IMR-90 (cell line): Measurements from ENCODE around the gene SPOUT1. TPM values are rescaled to one million over a fixed set of nuclear protein-coding genes. Genes with fewer than 3 reads are reported as not detected.

Source experiments
- ATAC-seq: fragments of 200-7000 bp; cut with Tn5 transposase; 2 replicates; pipeline ENCODE4 v1.9.1; 2020; ENCODE audit warnings: low read depth, mild to moderate bottlenecking, moderate library complexity
- BruUV-seq: library from RNA; stranded (reverse); fragments of 400-500 nt; replicated peaks from 2 replicates; lab custom pipeline; 2021; lab: Mats Ljungman, UMichigan
- CTCF ChIA-PET: fragments of 300-600 bp; formaldehyde crosslinking; extraction: SDS; loops from one replicate; lab custom pipeline; 2021; ENCODE audit warnings: antibody characterized with exemption; lab: Yijun Ruan, JAX
- POLR2A ChIA-PET: fragments of 300-600 bp; sonication (Branson Sonifier 250); formaldehyde crosslinking; loops from one replicate; lab custom pipeline; 2022; ENCODE audit warnings: antibody characterized with exemption; ENCODE audit not compliant: unreplicated experiment; lab: Charles Lee
- DNase-seq: peaks from one replicate; pipeline ENCODE4 v3.0.0; 2013
- H2AFZ ChIP-seq: replicated peaks from 2 replicates; pipeline ENCODE3; 2013; ENCODE audit warnings: low read length, mild to moderate bottlenecking; ENCODE audit not compliant: poor library complexity
- H2AK5ac ChIP-seq: 2 replicates; pipeline ENCODE4 v1.6.1; 2013; ENCODE audit warnings: low read depth, low read length, inconsistent platforms
- H2AK9ac ChIP-seq: replicated peaks from 2 replicates; pipeline ENCODE3; 2013; ENCODE audit warnings: mild to moderate bottlenecking, low read depth, low read length, moderate library complexity; ENCODE audit not compliant: poor library complexity
- H2BK120ac ChIP-seq: 2 replicates; pipeline ENCODE4 v1.6.1; 2013; ENCODE audit warnings: low read depth, low read length, inconsistent platforms
- H2BK15ac ChIP-seq: 3 replicates; pipeline ENCODE4 v1.6.1; 2013; ENCODE audit warnings: low read depth, low read length, inconsistent platforms
- H2BK20ac ChIP-seq: 2 replicates; pipeline ENCODE4 v1.6.1; 2013; ENCODE audit warnings: low read depth, mild to moderate bottlenecking, inconsistent platforms, low read length, moderate library complexity
- H2BK5ac ChIP-seq: 2 replicates; pipeline ENCODE4 v1.6.1; 2013; ENCODE audit warnings: mild to moderate bottlenecking, low read depth, low read length, inconsistent platforms; ENCODE audit not compliant: poor library complexity, severe bottlenecking
- H3K14ac ChIP-seq: replicated peaks from 2 replicates; pipeline ENCODE4 v1.6.1; 2013; ENCODE audit warnings: low read depth, low read length, inconsistent platforms
- H3K18ac ChIP-seq: 2 replicates; pipeline ENCODE4 v1.6.1; 2013; ENCODE audit warnings: low read depth, low read length, control low read depth
- H3K23ac ChIP-seq: 2 replicates; pipeline ENCODE4 v1.6.1; 2013; ENCODE audit warnings: low read depth, low read length, inconsistent platforms
- H3K27ac ChIP-seq: 2 replicates; pipeline ENCODE4 v1.5.1; 2013; ENCODE audit warnings: mild to moderate bottlenecking, control low read depth, low read length; ENCODE audit not compliant: insufficient read depth
- H3K27me3 ChIP-seq: 2 replicates; pipeline ENCODE4 v1.6.1; 2013; ENCODE audit warnings: low read length; ENCODE audit not compliant: control insufficient read depth, insufficient read depth
- H3K36me3 ChIP-seq: 2 replicates; pipeline ENCODE4 v1.6.1; 2013; ENCODE audit warnings: low read length, mixed read lengths; ENCODE audit not compliant: control insufficient read depth, insufficient read depth
- H3K4ac ChIP-seq: 2 replicates; pipeline ENCODE4 v1.6.1; 2013; ENCODE audit warnings: low read depth, low read length, inconsistent platforms
- H3K4me1 ChIP-seq: 2 replicates; pipeline ENCODE4 v1.6.1; 2013; ENCODE audit warnings: low read length, mixed read lengths; ENCODE audit not compliant: control insufficient read depth, insufficient read depth
- H3K4me2 ChIP-seq: 2 replicates; pipeline ENCODE4 v1.6.1; 2013; ENCODE audit warnings: low read depth, mild to moderate bottlenecking, control low read depth, low read length, moderate library complexity
- H3K4me3 ChIP-seq: 2 replicates; pipeline ENCODE4 v1.5.1; 2013; ENCODE audit warnings: low read depth, mild to moderate bottlenecking, control low read depth, low read length, moderate library complexity; ENCODE audit not compliant: insufficient read depth
- H3K56ac ChIP-seq: 2 replicates; pipeline ENCODE4 v1.6.1; 2013; ENCODE audit warnings: low read length, inconsistent platforms; ENCODE audit not compliant: insufficient read depth; ENCODE audit errors: extremely low read depth
- H3K79me1 ChIP-seq, 2 experiments: 2 replicates each; pipeline ENCODE4 v1.6.1; 2013; ENCODE audit warnings: low read length in 2 of 2, inconsistent platforms in 1 of 2, low read depth in 1 of 2
- H3K9ac ChIP-seq: 2 replicates; pipeline ENCODE4 v1.6.1; 2013; ENCODE audit warnings: low read depth, low read length, control low read depth
- H3K9me1 ChIP-seq: 2 replicates; pipeline ENCODE4 v1.6.1; 2013; ENCODE audit warnings: low read length, inconsistent platforms; ENCODE audit not compliant: insufficient read depth
- H3K9me3 ChIP-seq: 2 replicates; pipeline ENCODE4 v1.6.1; 2013; ENCODE audit warnings: low read length; ENCODE audit not compliant: control insufficient read depth, insufficient read depth
- H4K20me1 ChIP-seq: 2 replicates; pipeline ENCODE4 v1.6.1; 2013; ENCODE audit warnings: low read length, inconsistent platforms; ENCODE audit not compliant: insufficient read depth
- H4K5ac ChIP-seq: 2 replicates; pipeline ENCODE4 v1.6.1; 2013; ENCODE audit warnings: mild to moderate bottlenecking, low read depth, low read length, control low read depth
- H4K8ac ChIP-seq, 2 experiments: 2 replicates each; pipeline ENCODE4 v1.6.1; 2013; ENCODE audit warnings: low read depth in 2 of 2, low read length in 2 of 2, control low read depth in 1 of 2, inconsistent platforms in 1 of 2
- H4K91ac ChIP-seq: 2 replicates; pipeline ENCODE4 v1.6.1; 2013; ENCODE audit warnings: low read depth, low read length, inconsistent platforms; ENCODE audit not compliant: insufficient read depth
- BHLHE40 ChIP-seq: fragments of 150-350 bp; IDR thresholded peaks from 2 replicates; pipeline ENCODE4 v1.6.1; 2016; ENCODE audit warnings: mild to moderate bottlenecking, low read depth, low read length
- CEBPB ChIP-seq: IDR thresholded peaks from 2 replicates; pipeline ENCODE4 v1.6.1; 2012; ENCODE audit warnings: low read depth, low read length, improper control_type of control experiment
- CTCF ChIP-seq: conservative IDR thresholded peaks from 2 replicates; pipeline ENCODE4 v1.5.1; 2012; ENCODE audit warnings: mild to moderate bottlenecking, low read depth, low read length, improper control_type of control experiment
- ELK1 ChIP-seq: fragments of 150-350 bp; IDR thresholded peaks from 2 replicates; pipeline ENCODE4 v1.6.1; 2016; ENCODE audit warnings: low read depth, mild to moderate bottlenecking, low read length, moderate library complexity, borderline replicate concordance
- FOS ChIP-seq: fragments of 150-350 bp; IDR thresholded peaks from 2 replicates; pipeline ENCODE4 v1.6.1; 2016; ENCODE audit warnings: low read depth, low read length
- MAZ ChIP-seq: IDR thresholded peaks from 2 replicates; pipeline ENCODE4 v1.6.1; 2012; ENCODE audit warnings: low read depth, mild to moderate bottlenecking, low read length, improper control_type of control experiment, moderate library complexity, borderline replicate concordance
- NFE2L2 ChIP-seq: fragments of 150-350 bp; IDR thresholded peaks from 2 replicates; pipeline ENCODE4 v1.6.1; 2016; ENCODE audit warnings: low read depth, mild to moderate bottlenecking, low read length
- POLR2A ChIP-seq: IDR thresholded peaks from 2 replicates; pipeline ENCODE4 v1.6.1; 2012; ENCODE audit warnings: mild to moderate bottlenecking, low read depth, low read length
- RCOR1 ChIP-seq: IDR thresholded peaks from 2 replicates; pipeline ENCODE4 v1.6.1; 2012; ENCODE audit warnings: mild to moderate bottlenecking, low read length, improper control_type of control experiment; ENCODE audit not compliant: insufficient replicate concordance
- SMC3 ChIP-seq: fragments of 150-350 bp; IDR thresholded peaks from 2 replicates; pipeline ENCODE4 v1.6.1; 2016; ENCODE audit warnings: low read depth, mild to moderate bottlenecking, antibody characterized with exemption, low read length, moderate library complexity
- USF2 ChIP-seq: fragments of 150-350 bp; IDR thresholded peaks from 2 replicates; pipeline ENCODE4 v1.6.1; 2017; ENCODE audit warnings: mild to moderate bottlenecking, antibody characterized with exemption, low read length, low read depth
- WGBS, 2 experiments: methylation state at CpG; one replicate each; pipeline versions ENCODE4 v1.1.5 to v1.1.7; 2013; ENCODE audit warnings: missing lambda C conversion rate in 2 of 2; ENCODE audit not compliant: insufficient read length in 1 of 2; ENCODE audit errors: extremely low coverage in 2 of 2; 5-methylcytosine and 5-hydroxymethylcytosine counted together
- dilution Hi-C: fragments of 300-500 bp; cut with HindIII; formaldehyde crosslinking; loops from one replicate; pipeline ENCODE4 v1.14.3; 2018; ENCODE audit warnings: low sequenced_read_pairs; ENCODE audit not compliant: unreplicated experiment
- in situ Hi-C: fragments of 300-500 bp; cut with MboI; formaldehyde crosslinking; loops from 3 replicates; pipeline ENCODE4 v1.14.3; 2019; ENCODE audit warnings: low sequenced_read_pairs, inconsistent platforms, mixed read lengths
- intact Hi-C: fragments of 100-400 bp; cut with micrococcal nuclease; formaldehyde crosslinking; loops from 2 replicates; pipeline ENCODE4 v1.10.0; 2022
- polyA plus RNA-seq, 3 experiments: library from polyadenylated mRNA; depleted of rRNA; stranded (reverse); fragments of >200 nt; gene quantifications; 2 replicates each; pipeline ENCODE4 v1.2.3, GENCODE V29; 2012; ENCODE audit warnings: low replicate concordance in 1 of 3
- total RNA-seq: library from RNA; depleted of rRNA; stranded (reverse); fragments of >200 nt; gene quantifications from 2 replicates; pipeline ENCODE4 v1.2.3, GENCODE V29; 2012

SPOUT1 gene
- total and polyA plus RNA-seq, 2 of the 4 experiments (the other 2 are of a cell fraction): 17.9 to 27.8 TPM

GRCh38 chr9:128870128-128870940, 40.7 kb upstream of the SPOUT1 start:
- ATAC-seq (no peak), DNase-seq (no peak)
- no peak overlapping the region for H2AK5ac ChIP-seq
- no peak overlapping the region for H2BK5ac ChIP-seq
- no peaks in the 10 kb centered on the region for H3K27me3 ChIP-seq
- no peaks in the 10 kb centered on the region for H3K9me1 ChIP-seq
- H4K91ac ChIP-seq: no peak overlapping the region
- no peak overlapping the region for H4K5ac ChIP-seq
- no TSS peak for BruUV-seq
- TF ChIP-seq SMC3 (no peak), POLR2A (no peak), FOS (no peak), BHLHE40 (no peak), NFE2L2 (no peak), USF2 (no peak), RCOR1 (no peak), CEBPB (no peak), MAZ (no peak), CTCF (no peak), ELK1 (no peak)
- no peak overlapping the region for H3K4me2 ChIP-seq
- dilution Hi-C loops: no loop called here
- WGBS, 2 experiments: 100% methylated on average over 1 of the region's 7 CpGs; no CpG with 5 or more reads in 1 of the 2 experiments
- POLR2A ChIA-PET: no interaction called here
- H4K8ac ChIP-seq: no peak overlapping the region
- no peak overlapping the region for H3K4ac ChIP-seq
- no peak overlapping the region for H3K27ac ChIP-seq
- no peaks in the 10 kb centered on the region for H4K20me1 ChIP-seq
- H3K4me3 ChIP-seq: no peak overlapping the region
- H2BK120ac ChIP-seq: no peak overlapping the region
- H3K79me1 ChIP-seq: peaks cover 13 to 40% of the 10 kb centered on the region in 2 experiments
- in situ Hi-C loops: no loop called here
- no peak overlapping the region for H3K14ac ChIP-seq
- no peak overlapping the region for H2BK15ac ChIP-seq
- H2AK9ac ChIP-seq: no peak overlapping the region
- 0 out of 2 replicates have a peak, but pooled peaks cover 1% of the 10 kb centered on the region for H3K36me3 ChIP-seq
- no peak overlapping the region; the same call in 1 of the 2 replicates for H3K23ac ChIP-seq
- no peaks in the 10 kb centered on the region for H3K9me3 ChIP-seq
- H2BK20ac ChIP-seq: no peak overlapping the region
- H3K4me1 ChIP-seq: no peaks in the 10 kb centered on the region
- no peak overlapping the region for H3K9ac ChIP-seq
- no peak overlapping the region for H2AFZ ChIP-seq
- no peak overlapping the region for H3K56ac ChIP-seq
- CTCF ChIA-PET: interaction anchor here (0.6 to 1.4 kb wide), 2 partner anchors 58 to 64 kb away, joined by 3 to 4 read pairs; no protein-coding TSS in a partner anchor
- intact Hi-C loops: no loop called here
- no peak overlapping the region for H3K18ac ChIP-seq
